Skeletal muscle cell (primary cell): Measurements from ENCODE around the gene IQCM.
"Not testable (repeated sequence)": the region's sequence is repeated elsewhere in the genome, so short reads cannot be mapped to it uniquely, and the experiment has no call there.

Experiments used
- DNase-seq: peaks from one replicate; pipeline ENCODE4 v3.0.0-alpha.2; 2010; ENCODE audit warnings: low read depth
- H3K4me3 ChIP-seq: 2 replicates; pipeline ENCODE4 v1.5.1; 2011; ENCODE audit warnings: low read depth, mild to moderate bottlenecking, control low read depth, low read length, moderate library complexity

The IQCM gene

GRCh38 chr4:149512501-149512900 is 303.1 kb downstream of the IQCM start:
- DNase-seq = no peak
- no peak overlapping the region for H3K4me3 ChIP-seq

DNA sequence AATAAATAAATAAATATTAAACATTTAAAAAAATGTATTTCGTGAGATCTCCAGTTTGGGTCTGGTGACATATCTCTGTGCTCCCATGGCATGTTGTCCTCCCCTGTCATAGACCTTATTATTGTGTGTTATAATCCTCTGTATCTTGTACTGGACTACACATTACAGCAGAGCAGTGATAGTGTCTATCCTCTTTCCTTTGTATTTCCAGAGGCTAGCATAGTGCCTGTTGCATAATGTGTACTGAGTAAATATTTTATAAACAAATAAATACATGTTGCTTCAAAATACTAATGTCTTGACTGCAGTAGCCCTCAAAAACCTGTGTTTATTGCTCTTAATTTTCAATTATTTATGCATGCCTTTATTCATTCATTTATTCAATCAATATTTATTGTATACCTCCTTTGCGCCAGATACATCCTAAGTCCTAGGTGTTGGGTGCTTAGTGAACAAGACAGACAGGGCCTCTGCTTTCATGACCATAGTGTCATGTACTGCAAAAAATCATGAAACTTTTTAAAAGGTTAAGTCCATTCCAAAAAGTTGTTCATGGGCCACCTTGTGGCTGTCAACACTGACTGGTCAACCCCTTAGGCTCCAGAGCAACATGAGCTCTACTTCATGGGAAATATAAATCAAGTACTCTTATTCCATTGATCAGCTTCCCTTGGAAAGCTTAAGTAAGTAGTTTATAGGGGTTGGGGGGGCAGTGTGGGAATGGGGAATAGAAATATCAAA is 303.9 kb downstream of the IQCM start:
- H3K4me3 ChIP-seq = no peak overlapping the region
- DNase-seq = no peak

- H3K4me3 ChIP-seq, DNase-seq: not testable (repeated sequence)
Observed at GRCh38 chr4:149507309-149507708, 308.3 kb downstream of the IQCM start.

DNA sequence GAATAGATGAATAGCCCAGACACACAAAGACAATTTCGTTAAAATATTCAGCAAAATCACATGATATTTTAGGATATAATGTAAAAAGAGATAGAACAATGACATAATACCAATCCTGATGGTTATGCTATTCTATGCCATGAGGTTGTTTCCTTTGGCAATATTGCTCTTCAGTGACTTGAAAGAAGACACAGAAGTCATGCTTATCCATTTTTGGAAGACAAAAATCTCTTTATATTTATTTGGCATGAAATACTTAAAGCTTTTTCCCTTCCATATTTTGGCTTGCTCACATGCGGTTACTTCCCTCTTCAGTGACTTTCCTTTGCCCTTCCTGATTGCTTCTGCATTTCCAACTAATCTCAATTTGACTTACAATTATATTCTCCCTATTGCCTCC is 314.8 kb downstream of the IQCM start:
- no peak for DNase-seq

DNA sequence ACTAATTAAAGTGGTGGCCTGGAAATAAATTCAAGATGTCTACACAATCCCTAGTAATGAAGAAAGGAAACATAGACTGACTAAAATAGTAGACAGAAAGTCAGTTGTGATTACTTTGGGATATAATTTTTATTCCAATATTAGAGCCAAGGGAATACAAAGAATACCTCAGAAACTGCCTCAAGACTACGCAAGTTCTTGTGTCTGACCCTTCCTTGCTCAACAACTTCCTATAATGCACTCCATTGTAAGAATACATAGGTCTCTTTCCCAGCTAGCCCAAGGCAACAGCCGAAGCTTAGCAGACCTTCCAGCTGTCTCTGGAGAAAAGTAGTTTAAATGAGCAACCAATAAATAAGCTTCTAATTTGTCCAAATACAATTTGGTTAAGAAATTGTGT is 315.9 kb downstream of the IQCM start:
- no peak for DNase-seq
- H3K4me3 ChIP-seq = no peak overlapping the region

More for the DNA sequence above, 314.8 kb downstream of the IQCM start:
- no peak overlapping the region for H3K4me3 ChIP-seq

DNA sequence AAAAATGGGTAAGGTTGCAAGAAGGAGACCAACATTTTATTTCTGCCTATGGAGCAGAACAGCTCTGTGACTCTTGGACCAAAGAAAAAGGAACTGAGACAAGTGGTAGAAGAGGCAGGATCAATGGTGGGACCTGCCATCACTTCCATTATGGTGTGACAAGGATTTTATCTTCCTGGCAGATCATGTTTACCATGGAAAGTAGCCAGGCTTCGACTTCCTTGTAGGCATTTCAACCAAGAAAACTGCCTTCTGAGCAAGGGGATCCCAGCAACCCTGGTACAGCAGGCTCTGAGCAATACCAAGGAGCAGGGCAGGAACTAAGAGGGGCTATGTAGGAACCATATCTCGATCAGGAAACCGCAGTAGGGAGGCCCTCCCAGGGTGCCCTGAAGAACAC is 317.4 kb downstream of the IQCM start:
- DNase-seq = no peak

GRCh38 chr4:149493492-149493891 is 322.2 kb downstream of the IQCM start:
- H3K4me3 ChIP-seq = no peak overlapping the region
- DNase-seq = no peak

More for the DNA sequence above, 317.4 kb downstream of the IQCM start:
- H3K4me3 ChIP-seq = no peak overlapping the region

GRCh38 chr4:149489321-149489720 is 326.3 kb downstream of the IQCM start:
- no peak overlapping the region for H3K4me3 ChIP-seq
- no peak for DNase-seq

DNA sequence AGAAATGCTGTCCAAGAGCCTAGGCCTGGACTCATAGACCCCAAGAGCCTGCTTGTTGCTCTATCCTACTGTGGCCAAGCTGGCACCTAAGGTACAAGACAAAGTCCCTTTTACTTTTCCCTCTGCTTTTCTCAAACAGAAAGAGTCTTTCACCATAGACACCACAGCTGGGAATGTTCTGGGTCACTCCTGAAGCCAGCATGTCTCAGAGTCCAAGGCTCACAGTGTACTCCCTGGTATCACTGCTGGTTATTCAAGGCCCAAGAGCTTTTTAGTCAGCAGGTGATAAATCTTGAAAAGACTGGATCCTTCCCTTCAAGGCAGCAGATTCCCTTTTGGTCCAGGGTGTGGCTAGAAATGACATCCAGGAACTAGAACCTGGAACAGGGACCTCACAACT is 328.8 kb downstream of the IQCM start:
- no peak overlapping the region for H3K4me3 ChIP-seq
- no peak for DNase-seq

GRCh38 chr4:149468669-149469068 is 347.0 kb downstream of the IQCM start:
- not testable (repeated sequence) for DNase-seq, H3K4me3 ChIP-seq

DNA sequence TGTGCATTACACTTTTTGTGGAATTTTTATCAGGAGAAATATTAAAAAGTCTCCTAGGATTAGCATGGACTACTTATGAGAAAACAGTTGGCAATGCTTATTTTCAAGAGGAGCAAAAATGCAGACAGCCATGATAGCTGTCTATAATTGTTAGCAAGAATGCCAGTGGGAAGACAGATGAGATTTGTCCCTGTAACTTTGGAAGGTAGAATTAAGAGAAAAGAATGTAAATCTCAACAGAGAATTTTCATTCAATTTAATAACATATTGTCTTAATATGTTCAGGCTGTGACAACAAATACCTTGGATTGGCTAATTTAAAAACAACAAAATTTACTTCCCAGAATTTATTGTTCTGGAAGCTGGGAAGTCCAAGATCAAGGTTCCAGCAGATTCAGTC is 349.2 kb downstream of the IQCM start:
- no peak overlapping the region for H3K4me3 ChIP-seq
- no peak for DNase-seq

GRCh38 chr4:149465955-149466354 is 349.7 kb downstream of the IQCM start:
- no peak overlapping the region for H3K4me3 ChIP-seq
- peak; percentile 25 for DNase-seq

DNA sequence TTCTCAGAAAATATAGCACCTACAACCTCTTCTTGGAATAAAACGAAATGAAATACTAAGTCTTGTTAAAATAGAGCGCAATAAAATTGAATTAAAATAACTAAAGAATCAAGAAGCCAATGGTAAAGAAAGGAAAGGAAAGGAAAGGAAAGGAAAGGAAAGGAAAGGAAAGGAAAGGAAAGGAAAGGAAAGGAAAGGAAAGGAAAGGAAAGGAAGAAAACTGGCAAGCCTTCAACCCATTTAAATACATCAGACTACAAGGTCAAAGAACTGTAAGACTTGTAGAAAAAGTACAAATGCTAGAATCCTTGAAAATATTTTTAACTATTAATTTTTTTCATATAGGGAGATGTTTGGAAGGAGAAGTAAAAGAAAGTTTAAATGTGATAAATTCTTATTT is 372.1 kb downstream of the IQCM start:
- DNase-seq = no peak
- no peak overlapping the region for H3K4me3 ChIP-seq

DNA sequence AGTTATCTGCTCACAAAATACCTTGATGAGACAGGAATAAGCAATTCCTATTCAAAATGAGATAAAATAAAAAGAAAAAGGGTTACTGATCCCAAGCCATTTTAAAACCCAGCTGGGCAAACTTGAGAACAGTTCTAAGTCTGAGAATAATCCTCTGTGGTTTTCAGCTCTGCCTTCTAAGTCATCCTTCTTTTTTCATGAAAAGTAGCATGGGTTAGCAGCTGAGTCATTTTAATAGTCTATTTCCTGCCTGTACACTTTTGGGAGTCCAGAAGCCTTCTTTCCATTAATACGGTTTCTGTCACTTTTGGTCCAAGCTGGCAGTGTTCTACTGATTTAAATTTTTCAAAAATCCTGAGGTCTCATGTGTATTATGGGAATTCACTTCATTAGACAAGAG is 374.3 kb downstream of the IQCM start:
- DNase-seq = peak; percentile 24
- H3K4me3 ChIP-seq = no peak overlapping the region

DNA sequence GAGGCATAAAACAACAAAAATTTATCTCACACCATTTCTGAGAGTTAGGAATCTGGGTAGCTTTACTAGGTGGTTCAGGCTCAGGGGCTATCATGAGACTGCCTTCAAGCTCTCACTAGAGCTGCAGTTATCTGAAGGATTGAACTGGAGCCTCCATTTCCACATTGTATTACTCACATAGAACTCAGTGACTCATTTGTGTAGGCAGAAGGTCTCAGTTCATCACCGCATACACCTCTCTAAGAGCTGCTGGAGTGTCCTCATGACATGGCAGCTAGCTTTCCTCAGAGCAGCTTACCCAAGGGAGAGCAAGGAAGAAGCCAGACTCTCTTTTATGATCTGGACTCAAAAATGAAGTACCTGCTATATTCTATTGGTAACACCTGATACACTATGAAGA is 389.2 kb downstream of the IQCM start:
- no peak overlapping the region for H3K4me3 ChIP-seq
- DNase-seq = peak; percentile 27

DNA sequence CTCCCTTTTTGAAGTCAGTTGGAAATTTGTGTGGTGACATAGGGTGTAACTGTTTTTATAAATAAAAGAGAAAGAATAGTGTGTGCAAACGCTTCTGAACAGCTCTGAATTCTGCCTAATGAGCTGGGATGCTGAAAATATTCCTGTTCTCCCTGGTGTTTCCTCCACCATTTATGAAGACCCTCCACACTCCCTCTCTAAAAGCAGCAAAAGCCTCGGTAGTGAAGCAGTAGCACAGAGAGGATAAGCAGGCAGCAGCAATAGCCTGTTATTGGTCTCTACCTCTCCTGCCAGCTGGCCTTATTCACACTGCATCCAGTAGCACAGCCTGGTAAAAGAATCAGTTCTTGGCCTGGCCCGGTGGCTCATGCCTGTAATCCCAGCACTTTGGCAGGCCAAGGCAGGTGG is 406.1 kb downstream of the IQCM start:
- H3K4me3 ChIP-seq = no peak overlapping the region
- DNase-seq = no peak

- DNase-seq = peak; percentile 72
- H3K4me3 ChIP-seq = no peak overlapping the region
Observed at GRCh38 chr4:149409146-149409545, 406.5 kb downstream of the IQCM start.

DNA sequence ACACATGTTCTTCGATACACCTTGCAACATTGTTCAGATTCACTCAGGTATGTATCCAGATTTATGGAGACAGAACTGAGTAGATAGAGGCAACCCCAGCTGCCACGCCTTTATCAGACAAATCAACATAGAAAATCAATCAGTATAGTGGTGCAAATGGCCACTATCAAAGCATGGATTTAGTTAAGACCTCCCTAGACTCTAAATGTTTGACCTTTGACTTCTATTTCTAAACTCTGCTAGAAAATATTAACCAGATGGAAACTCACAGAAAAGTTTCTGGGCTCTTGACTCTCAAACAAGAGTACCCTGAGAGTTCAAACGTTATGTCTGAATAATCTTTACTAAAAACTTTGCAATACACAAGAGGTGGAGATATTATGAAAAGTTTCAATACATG is 411.5 kb downstream of the IQCM start:
- DNase-seq = no peak
- H3K4me3 ChIP-seq = no peak overlapping the region

DNA sequence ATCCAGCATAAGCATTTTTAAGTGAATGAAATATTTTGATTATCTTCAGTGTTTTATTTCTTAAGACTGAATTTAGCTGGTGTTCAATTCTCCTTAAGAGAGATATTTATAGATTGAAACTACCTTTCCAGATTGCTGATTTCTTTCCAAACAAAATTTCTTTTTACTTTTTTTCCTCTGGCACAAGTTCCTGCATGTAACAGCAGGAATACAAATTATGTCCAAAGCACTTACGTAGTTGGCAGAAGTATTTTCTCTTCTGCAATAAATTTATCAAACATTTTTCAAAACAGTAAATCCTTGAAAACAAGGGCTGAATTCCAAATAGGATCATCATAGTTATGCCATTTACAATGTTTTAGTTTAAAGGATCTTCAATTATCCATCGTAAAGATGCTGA is 412.6 kb downstream of the IQCM start:
- DNase-seq = no peak
- H3K4me3 ChIP-seq = no peak overlapping the region

DNA sequence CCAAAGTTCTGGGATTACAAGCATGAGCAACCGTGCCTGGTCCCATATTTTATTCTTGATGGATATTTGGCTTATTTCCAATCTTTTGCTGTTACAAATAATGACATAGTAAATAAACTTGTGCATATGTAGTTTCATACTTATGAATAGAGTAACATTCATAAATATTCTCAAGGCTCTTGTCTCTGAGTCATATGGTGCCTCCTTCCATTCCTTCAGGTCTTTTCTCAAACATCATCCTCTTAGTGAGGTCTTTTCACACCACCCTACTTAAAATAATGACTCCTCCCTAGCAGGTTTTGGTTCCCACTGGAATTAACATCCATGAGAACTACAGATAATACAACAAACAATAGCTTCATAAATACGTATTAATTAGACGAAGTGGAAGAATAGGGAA is 416.6 kb downstream of the IQCM start:
- no peak overlapping the region for H3K4me3 ChIP-seq
- DNase-seq = no peak

- peak; percentile 7 for DNase-seq
Observed at GRCh38 chr4:149370785-149371420, 444.7 kb downstream of the IQCM start.

More at GRCh38 chr4:149370785-149371420, 444.7 kb downstream of the IQCM start:
- H3K4me3 ChIP-seq = no peak overlapping the region
